GM12864 (cell line): Measurements from ENCODE around the gene RNASEH2C.

Experiments
- DNase-seq: peaks from one replicate; pipeline ENCODE4 v3.0.0-alpha.2; 2011; ENCODE audit warnings: low read depth
- H3K4me3 ChIP-seq: 2 replicates; pipeline ENCODE4 v1.5.1; 2011; ENCODE audit warnings: mild to moderate bottlenecking, low read depth, low read length, control low read depth
- CTCF ChIP-seq: IDR thresholded peaks from 2 replicates; pipeline ENCODE4 v1.5.1; 2011; ENCODE audit warnings: low read depth, mild to moderate bottlenecking, moderate library complexity, low read length, control low read depth, inconsistent platforms; ENCODE audit errors: missing control alignments

Gene RNASEH2C

GRCh38 chr11:65701686-65702085 is 18.9 kb downstream of the RNASEH2C start:
- DNase-seq, result no peak
- TF ChIP-seq CTCF, result no peak
- H3K4me3 ChIP-seq, result no peak overlapping the region

GRCh38 chr11:65700399-65700798 is 20.2 kb downstream of the RNASEH2C start:
- DNase-seq, result no peak
- no peak overlapping the region for H3K4me3 ChIP-seq
- TF ChIP-seq CTCF, result no peak

GRCh38 chr11:65699306-65699705 is 21.3 kb downstream of the RNASEH2C start:
- DNase-seq, result no peak
- TF ChIP-seq CTCF, result no peak
- no peak overlapping the region for H3K4me3 ChIP-seq

- no peak overlapping the region for H3K4me3 ChIP-seq
- no peak for DNase-seq
- no peak for TF ChIP-seq CTCF
These were observed 22.4 kb downstream of the RNASEH2C start for GRCh38 chr11:65698205-65698604.

- no peak for DNase-seq
- no peak for TF ChIP-seq CTCF
- H3K4me3 ChIP-seq, result no peak overlapping the region
These were observed 23.6 kb downstream of the RNASEH2C start for GRCh38 chr11:65696802-65697552.

GRCh38 chr11:65695459-65696241 is 24.9 kb downstream of the RNASEH2C start:
- no peak overlapping the region for H3K4me3 ChIP-seq
- no peak for TF ChIP-seq CTCF
- DNase-seq, result no peak
